Stimulated activated CD4-positive, alpha-beta T cell treated with anti-CD3 and anti-CD28 coated beads, Interleukin-12 subunit alpha, Interleukin-12 subunit beta, amount 100 ng/mL, for 4 hours (primary cell): ENCODE measurements around the gene UGT1A9.

Experiments
- DNase-seq: peaks from one replicate; pipeline ENCODE4 v3.0.0-alpha.2; 2020

Gene UGT1A9

GRCh38 chr2:233819884-233820773 lies 148.4 kb downstream of the UGT1A9 start:
- no peak for DNase-seq

GRCh38 chr2:233820774-233821105 lies 149.0 kb downstream of the UGT1A9 start:
- DNase-seq, result no peak

- no peak for DNase-seq
Observed at GRCh38 chr2:233821196-233821595, 149.5 kb downstream of the UGT1A9 start.

DNA sequence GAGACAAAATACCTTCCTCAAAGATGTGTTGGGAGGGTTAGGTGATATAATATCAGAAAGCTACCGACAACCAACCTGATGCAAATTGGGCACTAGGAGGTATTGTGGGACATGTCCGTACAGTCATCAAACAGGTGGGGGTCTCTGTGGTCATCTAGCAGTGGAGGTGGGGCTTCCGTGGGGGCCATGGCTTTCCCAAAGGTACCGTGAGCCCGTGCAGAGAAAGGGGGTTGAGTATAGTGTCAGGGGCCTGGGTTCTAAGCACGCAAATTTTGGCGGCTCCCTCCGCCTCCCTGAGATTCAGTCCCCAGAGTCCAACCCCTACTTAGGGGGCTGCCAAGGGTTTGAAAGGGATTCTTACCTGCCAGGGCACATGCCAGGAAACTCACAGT lies 150.0 kb downstream of the UGT1A9 start:
- no peak for DNase-seq

DNA sequence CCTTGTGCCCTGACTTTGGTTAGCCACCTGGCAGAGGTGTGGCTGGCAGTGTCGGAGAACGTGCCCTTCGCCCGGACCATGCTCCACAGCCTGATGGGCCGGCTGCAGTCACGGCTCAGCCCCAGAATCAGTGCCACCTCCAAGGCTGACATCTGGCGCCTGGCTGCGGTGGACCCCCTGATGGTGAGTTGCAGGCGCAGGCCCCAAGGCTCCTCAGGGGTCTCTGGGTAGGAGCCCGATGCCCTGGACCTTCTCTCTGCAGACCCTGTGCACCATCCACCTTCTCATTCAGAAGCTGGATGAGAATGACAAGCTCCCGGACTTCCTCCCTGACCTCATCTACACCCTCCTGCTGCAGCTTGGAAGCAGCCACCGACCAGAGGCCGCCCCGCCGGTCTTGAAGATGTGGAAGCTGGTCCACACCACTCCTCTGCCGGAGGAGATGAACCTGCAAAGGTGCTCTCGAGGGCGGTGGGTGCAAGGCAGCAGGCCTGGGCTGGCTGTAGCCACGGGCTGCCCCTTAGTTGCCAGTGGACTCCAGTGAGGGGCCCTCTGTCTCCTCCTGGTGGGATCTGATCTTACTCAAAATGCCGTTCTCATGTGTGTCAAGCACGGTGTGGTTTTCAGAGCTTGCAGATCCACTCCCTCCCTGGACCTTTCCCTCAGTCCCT lies 150.5 kb downstream of the UGT1A9 start:
- DNase-seq, result no peak
